Astrocyte (in vitro differentiated cells and primary cell): ENCODE measurements around the gene DLX2. TPM values are rescaled to one million over a fixed set of nuclear protein-coding genes. Genes with fewer than 3 reads are reported as not detected.

ENCODE experiments used
- DNase-seq: peaks from one replicate; pipeline ENCODE4 v3.0.0-alpha.2; 2010; ENCODE audit warnings: low read depth
- FAIRE-seq: peaks from 2 replicates; lab custom pipeline; 2011; peaks lifted over from hg19 to GRCh38; lab: Jason Lieb, UNC
- H2AFZ ChIP-seq: 2 replicates; pipeline ENCODE4 v1.6.0; 2012; ENCODE audit warnings: low read depth, low read length, inconsistent platforms
- H3K27ac ChIP-seq: 2 replicates; pipeline ENCODE4 v1.5.1; 2011; ENCODE audit warnings: low read depth, low read length, inconsistent platforms
- H3K27me3 ChIP-seq: 2 replicates; pipeline ENCODE4 v1.6.0; 2011; ENCODE audit warnings: low read length, inconsistent platforms; ENCODE audit not compliant: insufficient read depth
- H3K36me3 ChIP-seq: 2 replicates; pipeline ENCODE4 v1.5.1; 2011; ENCODE audit warnings: low read length, inconsistent platforms; ENCODE audit not compliant: insufficient read depth
- H3K4me1 ChIP-seq: 2 replicates; pipeline ENCODE4 v1.5.1; 2011; ENCODE audit warnings: low read length, inconsistent platforms; ENCODE audit not compliant: insufficient read depth
- H3K4me2 ChIP-seq: 2 replicates; pipeline ENCODE4 v1.6.0; 2012; ENCODE audit warnings: low read length, inconsistent platforms
- H3K4me3 ChIP-seq: 2 replicates; pipeline ENCODE4 v1.5.1; 2011; ENCODE audit warnings: low read depth, mild to moderate bottlenecking, low read length, inconsistent platforms; ENCODE audit not compliant: insufficient read depth
- H3K79me2 ChIP-seq: 2 replicates; pipeline ENCODE4 v1.6.0; 2012; ENCODE audit warnings: mild to moderate bottlenecking, low read length, inconsistent platforms; ENCODE audit not compliant: insufficient read depth
- H3K9ac ChIP-seq: 2 replicates; pipeline ENCODE4 v1.6.0; 2012; ENCODE audit warnings: mild to moderate bottlenecking, low read length, inconsistent platforms
- H3K9me3 ChIP-seq: 2 replicates; pipeline ENCODE4 v1.5.1; 2012; ENCODE audit warnings: low read depth, mild to moderate bottlenecking, low read length, inconsistent platforms; ENCODE audit not compliant: insufficient read depth
- H4K20me1 ChIP-seq: 2 replicates; pipeline ENCODE4 v1.6.0; 2012; ENCODE audit warnings: low read length, inconsistent platforms; ENCODE audit not compliant: insufficient read depth
- H3K27ac Mint-ChIP-seq: one replicate; pipeline ENCODE4 v1.8.0; 2021; ENCODE audit warnings: mild to moderate bottlenecking, mixed read lengths; ENCODE audit not compliant: unreplicated experiment
- H3K27me3 Mint-ChIP-seq: one replicate; pipeline ENCODE4 v1.8.0; 2021; ENCODE audit warnings: low read depth, mixed read lengths; ENCODE audit not compliant: unreplicated experiment
- H3K36me3 Mint-ChIP-seq: one replicate; pipeline ENCODE4 v1.8.0; 2021; ENCODE audit warnings: low read depth, mixed read lengths; ENCODE audit not compliant: unreplicated experiment
- H3K4me1 Mint-ChIP-seq: one replicate; pipeline ENCODE4 v1.8.0; 2021; ENCODE audit warnings: low read depth, mixed read lengths; ENCODE audit not compliant: unreplicated experiment
- H3K4me3 Mint-ChIP-seq: one replicate; pipeline ENCODE4 v1.8.0; 2021; ENCODE audit warnings: mild to moderate bottlenecking, moderate library complexity, mixed read lengths; ENCODE audit not compliant: unreplicated experiment
- H3K9me3 Mint-ChIP-seq: one replicate; pipeline ENCODE4 v1.8.0; 2021; ENCODE audit warnings: mild to moderate bottlenecking, mixed read lengths; ENCODE audit not compliant: unreplicated experiment
- EZH2 ChIP-seq: IDR thresholded peaks from 2 replicates; pipeline ENCODE4 v1.6.1; 2012; ENCODE audit warnings: mild to moderate bottlenecking, low read length, inconsistent platforms; ENCODE audit not compliant: insufficient read depth
- total RNA-seq: library from RNA; stranded (reverse); gene quantifications from 2 replicates; pipeline ENCODE4 v1.2.1, GENCODE V29; 2021
- TF ChIP-seq, protein P1 (sequence below): IDR thresholded peaks from 2 replicates; pipeline ENCODE4 v1.5.1; 2011; ENCODE audit warnings: low read depth, mild to moderate bottlenecking, inconsistent platforms, low read length, moderate library complexity; ENCODE audit not compliant: insufficient read depth

Gene DLX2
- total RNA-seq, 1 donor from 2014 or later = 2.2 TPM

DNA sequence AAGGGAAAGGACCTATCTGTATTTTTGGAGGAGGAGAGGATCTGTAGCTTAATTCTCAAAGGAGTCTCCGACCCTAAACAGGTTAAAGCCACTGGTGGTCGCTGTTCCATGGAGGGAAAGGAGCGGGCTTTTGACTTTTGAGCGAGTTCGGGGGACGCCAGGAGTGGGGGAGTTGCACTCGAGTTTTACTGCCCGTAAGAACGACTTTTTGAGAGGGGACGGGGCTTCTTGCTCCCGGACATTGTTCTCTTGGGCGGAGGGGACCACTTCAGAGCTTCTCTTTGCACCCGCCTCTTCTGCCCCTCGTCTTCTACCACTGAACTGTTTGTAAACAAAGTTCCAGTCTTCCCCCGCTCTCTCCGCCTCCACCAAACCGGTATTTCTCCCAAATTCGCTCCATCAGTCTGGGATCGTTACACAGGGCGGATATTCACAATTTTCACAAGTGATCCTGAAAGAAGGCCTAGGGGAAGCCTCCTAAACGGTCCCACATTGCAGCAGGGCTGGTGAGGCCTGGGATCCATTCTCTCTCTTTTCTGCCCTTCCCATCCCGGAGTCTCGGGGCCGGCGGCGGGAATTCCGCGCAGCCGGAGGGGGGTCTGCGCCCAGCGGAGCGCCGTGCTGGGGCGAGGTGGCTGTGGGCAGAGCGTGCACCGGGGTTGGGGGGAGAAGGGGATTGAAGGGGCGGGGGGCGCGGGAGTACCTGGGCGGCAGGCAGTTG is 6.6 kb downstream of the DLX2 start:
- H3K9ac ChIP-seq = peak overlapping the region; percentile 55
- H4K20me1 ChIP-seq = peaks cover 20% of the 10 kb centered on the region
- H3K9me3 Mint-ChIP-seq = peaks cover 3% of the 10 kb centered on the region
- peak overlapping the region; percentile 84 for H3K4me3 Mint-ChIP-seq
- FAIRE-seq = no peak
- peaks cover 53% of the 10 kb centered on the region for H3K27me3 ChIP-seq
- peaks cover 34% of the 10 kb centered on the region for H3K27me3 Mint-ChIP-seq
- H3K27ac Mint-ChIP-seq = peak overlapping the region; percentile 93
- peak overlapping the region; percentile 96 for H3K4me2 ChIP-seq
- no peak overlapping the region for H3K27ac ChIP-seq
- H3K79me2 ChIP-seq = no peaks in the 10 kb centered on the region
- H2AFZ ChIP-seq = peak overlapping the region; percentile 80
- no peaks in the 10 kb centered on the region for H3K36me3 ChIP-seq
- H3K9me3 ChIP-seq = no peaks in the 10 kb centered on the region
- TF ChIP-seq EZH2 = no peak
- peak overlapping the region; percentile 65 for H3K4me3 ChIP-seq
- no peak for DNase-seq
- peaks cover 22% of the 10 kb centered on the region for H3K4me1 Mint-ChIP-seq
- no peaks in the 10 kb centered on the region for H3K36me3 Mint-ChIP-seq
- peaks cover 42% of the 10 kb centered on the region for H3K4me1 ChIP-seq

DNA sequence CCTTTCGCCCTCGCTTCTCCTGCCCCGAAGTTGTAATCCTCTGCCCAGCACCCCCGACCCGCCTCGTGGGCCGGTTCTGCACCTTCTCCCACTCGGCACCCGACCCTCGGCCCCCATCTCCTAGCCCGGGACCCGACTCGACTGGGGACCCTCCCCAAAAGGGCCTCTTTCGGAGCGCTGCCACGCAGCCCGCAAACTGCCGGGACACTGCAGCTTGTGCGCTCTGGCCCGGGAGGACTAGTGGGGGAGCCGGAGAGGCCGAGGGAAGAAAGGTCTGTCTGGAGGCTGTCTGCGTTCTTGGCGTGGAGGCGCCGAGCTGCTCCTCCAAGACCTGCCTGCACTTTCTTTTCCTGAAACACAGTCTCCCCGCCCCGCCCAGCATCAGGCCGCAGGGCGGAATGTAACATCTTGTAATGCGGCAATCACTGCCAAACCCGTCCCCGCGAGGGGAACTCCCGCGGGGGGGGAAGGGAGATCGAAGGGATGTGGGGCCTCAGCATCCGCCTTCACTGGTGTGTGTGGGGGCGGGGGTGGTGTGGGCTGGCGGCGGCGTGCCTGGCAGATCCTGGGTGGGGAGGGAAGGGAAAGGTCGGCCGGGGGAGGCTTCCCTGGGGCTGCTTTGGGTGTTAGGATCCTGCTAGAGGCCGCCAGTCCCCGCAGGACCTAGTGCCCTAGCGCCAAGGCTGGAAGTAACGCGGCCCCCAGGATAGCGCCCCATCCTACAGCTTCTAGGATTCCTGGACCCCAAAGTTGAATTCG is 7.4 kb downstream of the DLX2 start:
- Histone ChIP-seq H3K27me3 (peaks cover 52% of the 10 kb centered on the region), H3K9ac (peak overlapping the region; percentile 55), H4K20me1 (peaks cover 20% of the 10 kb centered on the region), H3K79me2 (no peaks in the 10 kb centered on the region), H3K4me2 (peak overlapping the region; percentile 96), H3K9me3 (no peaks in the 10 kb centered on the region), H2AFZ (peak overlapping the region; percentile 90), H3K36me3 (no peaks in the 10 kb centered on the region), H3K4me1 (peaks cover 42% of the 10 kb centered on the region), H3K27ac (no peak overlapping the region), H3K4me3 (peak overlapping the region; percentile 65)
- DNase-seq = peak; percentile 52
- Mint-ChIP-seq H3K9me3 (peaks cover 3% of the 10 kb centered on the region), H3K4me3 (peak overlapping the region; percentile 84), H3K36me3 (no peaks in the 10 kb centered on the region), H3K27ac (peak overlapping the region; percentile 93), H3K27me3 (peaks cover 38% of the 10 kb centered on the region), H3K4me1 (peaks cover 19% of the 10 kb centered on the region)
- FAIRE-seq = no peak
- TF ChIP-seq EZH2 = no peak
- TF ChIP-seq, protein P1, sequence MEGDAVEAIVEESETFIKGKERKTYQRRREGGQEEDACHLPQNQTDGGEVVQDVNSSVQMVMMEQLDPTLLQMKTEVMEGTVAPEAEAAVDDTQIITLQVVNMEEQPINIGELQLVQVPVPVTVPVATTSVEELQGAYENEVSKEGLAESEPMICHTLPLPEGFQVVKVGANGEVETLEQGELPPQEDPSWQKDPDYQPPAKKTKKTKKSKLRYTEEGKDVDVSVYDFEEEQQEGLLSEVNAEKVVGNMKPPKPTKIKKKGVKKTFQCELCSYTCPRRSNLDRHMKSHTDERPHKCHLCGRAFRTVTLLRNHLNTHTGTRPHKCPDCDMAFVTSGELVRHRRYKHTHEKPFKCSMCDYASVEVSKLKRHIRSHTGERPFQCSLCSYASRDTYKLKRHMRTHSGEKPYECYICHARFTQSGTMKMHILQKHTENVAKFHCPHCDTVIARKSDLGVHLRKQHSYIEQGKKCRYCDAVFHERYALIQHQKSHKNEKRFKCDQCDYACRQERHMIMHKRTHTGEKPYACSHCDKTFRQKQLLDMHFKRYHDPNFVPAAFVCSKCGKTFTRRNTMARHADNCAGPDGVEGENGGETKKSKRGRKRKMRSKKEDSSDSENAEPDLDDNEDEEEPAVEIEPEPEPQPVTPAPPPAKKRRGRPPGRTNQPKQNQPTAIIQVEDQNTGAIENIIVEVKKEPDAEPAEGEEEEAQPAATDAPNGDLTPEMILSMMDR = no peak

DNA sequence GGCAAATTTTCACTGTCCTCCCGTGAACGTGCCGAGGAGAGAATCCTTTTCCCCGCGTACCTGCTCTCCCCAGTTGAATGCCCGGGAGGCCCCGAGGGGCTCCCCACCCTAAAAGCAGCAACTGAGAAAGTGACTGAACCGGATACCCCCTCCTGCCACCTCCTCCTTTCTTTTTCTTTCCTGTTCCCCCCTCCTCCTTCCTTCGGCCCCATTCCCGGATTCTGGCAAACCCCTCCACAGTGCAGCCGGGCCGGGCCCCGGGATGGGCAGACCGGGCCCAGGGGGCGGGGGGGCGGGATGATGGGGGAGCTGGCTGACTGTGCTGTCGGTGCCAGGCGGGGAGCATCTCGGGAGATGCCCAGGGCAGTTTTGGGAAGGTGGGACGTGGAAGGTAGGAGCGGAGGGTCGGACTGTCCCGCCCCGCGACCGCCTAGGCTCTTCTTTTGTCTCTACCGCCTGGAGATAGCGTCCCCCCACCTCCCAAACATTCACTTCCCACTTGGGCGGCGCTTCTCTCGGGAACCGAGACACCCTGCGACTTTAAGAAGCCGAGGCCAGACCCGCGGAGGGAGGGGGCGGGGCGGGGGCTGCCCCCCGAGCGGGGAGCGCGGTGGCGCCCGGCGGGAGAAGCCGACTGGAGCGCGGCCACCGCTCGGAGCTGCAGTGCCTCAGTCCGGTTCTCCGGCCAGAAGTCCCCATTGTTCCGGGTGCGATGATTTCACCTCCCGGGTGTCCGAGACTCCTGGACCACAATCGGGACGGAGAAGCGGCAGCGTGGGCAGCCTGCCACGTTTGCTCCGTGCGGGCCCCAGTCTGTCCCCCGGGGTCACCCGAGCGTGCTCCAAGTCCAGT is 8.2 kb downstream of the DLX2 start:
- FAIRE-seq (no peak), DNase-seq (no peak)
- peak overlapping the region; percentile 55 for H3K9ac ChIP-seq
- H3K27me3 ChIP-seq = peaks cover 54% of the 10 kb centered on the region
- peak overlapping the region; percentile 96 for H3K4me2 ChIP-seq
- peaks cover 46% of the 10 kb centered on the region for H3K27me3 Mint-ChIP-seq
- H3K4me3 ChIP-seq = peak overlapping the region; percentile 65
- peaks cover 20% of the 10 kb centered on the region for H4K20me1 ChIP-seq
- H3K27ac ChIP-seq = no peak overlapping the region
- H3K9me3 Mint-ChIP-seq = peaks cover 3% of the 10 kb centered on the region
- H3K4me1 Mint-ChIP-seq = peaks cover 19% of the 10 kb centered on the region
- H3K4me3 Mint-ChIP-seq = peak overlapping the region; percentile 84
- TF ChIP-seq, protein P1 = no peak
- TF ChIP-seq EZH2 = peak; percentile 72
- no peaks in the 10 kb centered on the region for H3K79me2 ChIP-seq
- H2AFZ ChIP-seq = peak overlapping the region; percentile 90
- no peaks in the 10 kb centered on the region for H3K36me3 Mint-ChIP-seq
- H3K36me3 ChIP-seq = no peaks in the 10 kb centered on the region
- no peaks in the 10 kb centered on the region for H3K9me3 ChIP-seq
- peaks cover 41% of the 10 kb centered on the region for H3K4me1 ChIP-seq
- peak overlapping the region; percentile 93 for H3K27ac Mint-ChIP-seq
